Mammary epithelial cell (primary cell): ENCODE results near the gene AAGAB.

Experiments
- EZH2 ChIP-seq: IDR thresholded peaks from 2 replicates; pipeline ENCODE4 v1.6.1; 2012; ENCODE audit warnings: low read length, inconsistent platforms, borderline replicate concordance
- TF ChIP-seq, protein P1 (sequence below), 2 donors: IDR thresholded peaks in 1 of 2; conservative IDR thresholded peaks in 1 of 2; 2 replicates each; pipeline ENCODE4 v1.5.1; 2011 to 2012; ENCODE audit warnings: inconsistent platforms in 2 of 2, low read length in 2 of 2, mild to moderate bottlenecking in 2 of 2, control low read depth in 1 of 2, low read depth in 1 of 2; ENCODE audit not compliant: insufficient read depth in 1 of 2; ENCODE audit errors: extremely low read depth in 1 of 2

DNA sequence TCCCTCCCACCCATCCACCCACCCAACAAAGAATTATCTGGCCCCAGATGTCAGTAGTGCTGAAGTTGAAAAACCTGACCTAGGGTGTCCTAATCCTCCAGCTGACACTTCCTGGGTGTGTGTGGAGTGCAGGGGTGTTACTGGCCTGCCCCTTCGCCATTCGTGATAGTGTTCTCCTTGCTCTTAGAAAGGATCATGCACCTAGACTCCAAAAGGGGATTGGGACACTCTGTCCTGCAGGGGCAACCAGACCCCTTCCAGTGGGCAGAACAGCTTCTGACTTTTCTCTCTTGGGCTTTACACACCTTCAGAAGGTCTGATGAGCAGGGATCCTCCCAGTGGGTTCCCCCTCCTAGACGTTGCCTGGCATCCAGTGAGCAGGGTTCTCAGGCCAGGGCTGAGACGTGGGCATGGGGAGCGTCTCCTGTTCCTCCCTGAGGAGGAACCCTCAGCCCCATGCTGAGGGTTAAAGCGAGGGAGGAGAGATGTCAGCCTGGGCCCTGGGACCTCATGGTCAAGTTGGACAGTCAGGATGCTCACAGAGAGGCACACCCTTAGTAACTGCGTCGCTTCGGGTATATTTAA, 75.0 kb downstream of the AAGAB start:
- TF ChIP-seq, protein P1, sequence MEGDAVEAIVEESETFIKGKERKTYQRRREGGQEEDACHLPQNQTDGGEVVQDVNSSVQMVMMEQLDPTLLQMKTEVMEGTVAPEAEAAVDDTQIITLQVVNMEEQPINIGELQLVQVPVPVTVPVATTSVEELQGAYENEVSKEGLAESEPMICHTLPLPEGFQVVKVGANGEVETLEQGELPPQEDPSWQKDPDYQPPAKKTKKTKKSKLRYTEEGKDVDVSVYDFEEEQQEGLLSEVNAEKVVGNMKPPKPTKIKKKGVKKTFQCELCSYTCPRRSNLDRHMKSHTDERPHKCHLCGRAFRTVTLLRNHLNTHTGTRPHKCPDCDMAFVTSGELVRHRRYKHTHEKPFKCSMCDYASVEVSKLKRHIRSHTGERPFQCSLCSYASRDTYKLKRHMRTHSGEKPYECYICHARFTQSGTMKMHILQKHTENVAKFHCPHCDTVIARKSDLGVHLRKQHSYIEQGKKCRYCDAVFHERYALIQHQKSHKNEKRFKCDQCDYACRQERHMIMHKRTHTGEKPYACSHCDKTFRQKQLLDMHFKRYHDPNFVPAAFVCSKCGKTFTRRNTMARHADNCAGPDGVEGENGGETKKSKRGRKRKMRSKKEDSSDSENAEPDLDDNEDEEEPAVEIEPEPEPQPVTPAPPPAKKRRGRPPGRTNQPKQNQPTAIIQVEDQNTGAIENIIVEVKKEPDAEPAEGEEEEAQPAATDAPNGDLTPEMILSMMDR (conservative IDR thresholded peaks at IDR 0.05 in 1 of 2, IDR thresholded peaks at IDR 0.05 in 1 of 2; ENCODE audit: extremely low read depth in 1 of 2, insufficient read depth in 1 of 2, low read depth in 1 of 2, low read length in 2 of 2): no peak
- TF ChIP-seq EZH2: no peak
